ENCODE measurements around the gene RALGDS.

DNA sequence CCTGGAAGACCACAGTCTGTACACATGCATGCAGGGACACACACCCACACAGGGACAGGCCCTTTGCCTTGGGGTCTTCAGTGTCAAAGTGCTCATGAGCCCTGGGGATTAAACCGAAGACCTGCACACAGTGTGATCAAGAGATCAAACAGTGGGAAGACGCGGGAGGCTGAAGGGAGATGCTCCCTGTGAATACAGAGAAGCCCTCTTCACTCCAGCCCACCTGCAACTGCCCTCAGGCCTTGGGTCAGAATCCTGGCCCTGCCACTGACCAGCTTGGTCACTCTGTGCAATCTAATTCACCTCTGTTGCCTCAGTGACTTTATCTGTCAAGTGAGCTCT, 2.9 kb downstream of the RALGDS start:
- no peak for TF ChIP-seq CTCF (IDR thresholded peaks at IDR 0.05)
- no peak for TF ChIP-seq ZFX (IDR thresholded peaks at IDR 0.05; ENCODE audit: borderline replicate concordance)
